Endodermal cell (in vitro differentiated cells): ENCODE results near the gene MT1G. TPM values are rescaled to one million over a fixed set of nuclear protein-coding genes. Genes with fewer than 3 reads are reported as not detected.
"Not testable (repeated sequence)": the region's sequence is repeated elsewhere in the genome, so short reads cannot be mapped to it uniquely, and the experiment has no call there.

ENCODE experiments used
- DNase-seq: peaks from one replicate; pipeline ENCODE4 v3.0.0-alpha.2; 2017
- H3K27ac ChIP-seq: 2 replicates; pipeline ENCODE4 v1.5.1; 2013; ENCODE audit warnings: mild to moderate bottlenecking, low read depth, low read length, moderate library complexity
- H3K27me3 ChIP-seq: 2 replicates; pipeline ENCODE4 v1.6.1; 2013; ENCODE audit warnings: mild to moderate bottlenecking, low read length, moderate library complexity; ENCODE audit not compliant: insufficient read depth, control insufficient read depth, poor library complexity, severe bottlenecking
- H3K36me3 ChIP-seq: 2 replicates; pipeline ENCODE4 v1.7.0; 2013; ENCODE audit warnings: mild to moderate bottlenecking, low read length, moderate library complexity; ENCODE audit not compliant: control insufficient read depth, insufficient read depth
- H3K4me1 ChIP-seq: one replicate; pipeline ENCODE4 v1.7.0; 2013; ENCODE audit warnings: low read length; ENCODE audit not compliant: control insufficient read depth, insufficient read depth
- H3K4me3 ChIP-seq: 2 replicates; pipeline ENCODE4 v1.5.1; 2013; ENCODE audit warnings: mild to moderate bottlenecking, low read length, moderate library complexity
- H3K9ac ChIP-seq: 2 replicates; pipeline ENCODE4 v1.6.1; 2013; ENCODE audit warnings: mild to moderate bottlenecking, low read length, moderate library complexity; ENCODE audit not compliant: poor library complexity, severe bottlenecking; ENCODE audit errors: extremely low read depth
- H3K9me3 ChIP-seq: 2 replicates; pipeline ENCODE4 v1.6.1; 2013; ENCODE audit warnings: mild to moderate bottlenecking, low read length, moderate library complexity; ENCODE audit not compliant: control insufficient read depth
- H3K27ac Mint-ChIP-seq: 2 replicates; pipeline ENCODE4 v1.8.0; 2020; ENCODE audit warnings: mixed read lengths
- H3K27me3 Mint-ChIP-seq: 2 replicates; pipeline ENCODE4 v1.8.0; 2021; ENCODE audit warnings: mild to moderate bottlenecking, mixed read lengths; ENCODE audit not compliant: insufficient read depth
- H3K36me3 Mint-ChIP-seq: 2 replicates; pipeline ENCODE4 v1.8.0; 2020; ENCODE audit warnings: low read depth, mixed read lengths
- H3K4me1 Mint-ChIP-seq: 2 replicates; pipeline ENCODE4 v1.8.0; 2020; ENCODE audit warnings: mixed read lengths
- H3K4me3 Mint-ChIP-seq: 2 replicates; pipeline ENCODE4 v1.8.0; 2020; ENCODE audit warnings: mild to moderate bottlenecking, moderate library complexity, mixed read lengths
- H3K9me3 Mint-ChIP-seq: 2 replicates; pipeline ENCODE4 v1.8.0; 2020; ENCODE audit warnings: mild to moderate bottlenecking, mixed read lengths
- WGBS, 2 experiments: methylation state at CpG; one replicate each; pipeline versions ENCODE4 v1.1.5 to v1.1.7; 2013; ENCODE audit warnings: missing lambda C conversion rate in 2 of 2, mixed read lengths in 1 of 2; ENCODE audit not compliant: insufficient coverage in 1 of 2, insufficient read length in 1 of 2; 5-methylcytosine and 5-hydroxymethylcytosine counted together
- total RNA-seq, 2 donors: library from RNA; stranded (reverse); fragmentation: NEBNext Ultra II Directional in 1 of 2; extraction: Animal tissue kit (Norgen Biotek cat#: 25700) in 1 of 2; gene quantifications; 2 replicates in 1 of 2; 3 replicates in 1 of 2; pipeline ENCODE4 v1.2.1, GENCODE V29; 2021
- TF ChIP-seq, protein P1 (sequence below): fragments of 200-600 bp; sonication (generic); conservative IDR thresholded peaks from 2 replicates; pipeline ENCODE4 v1.5.0; 2021; ENCODE audit warnings: antibody characterized with exemption, mild to moderate bottlenecking

Gene MT1G
- total RNA-seq, 2 donors from 2014 or later = 7.8 TPM; not detected in 1

DNA sequence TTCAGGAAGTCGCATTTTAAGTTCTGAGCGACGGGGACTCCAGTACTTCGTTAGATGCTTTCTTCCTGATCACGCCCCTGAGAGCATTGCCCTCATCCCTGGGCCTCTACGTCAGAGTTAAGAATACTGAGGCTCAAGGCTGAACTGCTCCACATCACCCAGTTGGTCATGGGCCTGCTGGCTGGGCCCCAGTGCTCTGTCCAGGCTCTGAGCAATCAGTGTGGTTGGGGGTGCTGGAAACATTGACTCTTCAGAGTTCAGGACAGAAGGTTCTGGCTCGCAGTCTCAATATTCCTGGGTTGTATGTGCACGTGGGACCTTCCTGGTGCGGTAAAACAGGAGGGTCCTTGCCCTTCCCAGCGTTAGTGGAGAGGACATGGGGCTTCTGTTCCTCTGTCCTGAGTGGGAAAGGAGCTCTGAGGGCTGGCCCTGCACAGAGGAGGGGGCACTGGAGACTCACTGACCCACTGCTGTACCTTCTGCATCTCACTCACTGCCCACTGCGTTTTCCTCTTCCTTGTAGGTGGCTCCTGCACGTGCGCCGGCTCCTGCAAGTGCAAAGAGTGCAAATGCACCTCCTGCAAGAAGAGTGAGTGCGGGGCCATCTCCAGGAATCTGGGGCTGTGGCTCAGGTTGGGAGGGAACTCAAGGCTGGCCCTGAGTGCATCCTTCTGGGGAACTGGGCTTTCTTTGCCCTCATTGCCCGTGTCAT is 41.8 kb downstream of the MT1G start:
- Histone ChIP-seq H3K27me3 (peaks cover 67% of the 10 kb centered on the region), H3K27ac (no peak overlapping the region), H3K4me1 (no peaks in the 10 kb centered on the region), H3K36me3 (no peaks in the 10 kb centered on the region), H3K9me3 (peaks cover 6% of the 10 kb centered on the region), H3K4me3 (no peak overlapping the region), H3K9ac (no peak overlapping the region)
- DNase-seq = peak; percentile 71
- Mint-ChIP-seq H3K9me3 (no peaks in the 10 kb centered on the region), H3K36me3 (no peaks in the 10 kb centered on the region), H3K4me3 (peak overlapping the region; percentile 65), H3K27ac (no peak overlapping the region), H3K4me1 (peaks cover 22% of the 10 kb centered on the region), H3K27me3 (peaks cover 83% of the 10 kb centered on the region)
- WGBS, 2 experiments = 46 to 47% methylated on average over 10 to 16 of the region's 16 CpGs
- TF ChIP-seq, protein P1, sequence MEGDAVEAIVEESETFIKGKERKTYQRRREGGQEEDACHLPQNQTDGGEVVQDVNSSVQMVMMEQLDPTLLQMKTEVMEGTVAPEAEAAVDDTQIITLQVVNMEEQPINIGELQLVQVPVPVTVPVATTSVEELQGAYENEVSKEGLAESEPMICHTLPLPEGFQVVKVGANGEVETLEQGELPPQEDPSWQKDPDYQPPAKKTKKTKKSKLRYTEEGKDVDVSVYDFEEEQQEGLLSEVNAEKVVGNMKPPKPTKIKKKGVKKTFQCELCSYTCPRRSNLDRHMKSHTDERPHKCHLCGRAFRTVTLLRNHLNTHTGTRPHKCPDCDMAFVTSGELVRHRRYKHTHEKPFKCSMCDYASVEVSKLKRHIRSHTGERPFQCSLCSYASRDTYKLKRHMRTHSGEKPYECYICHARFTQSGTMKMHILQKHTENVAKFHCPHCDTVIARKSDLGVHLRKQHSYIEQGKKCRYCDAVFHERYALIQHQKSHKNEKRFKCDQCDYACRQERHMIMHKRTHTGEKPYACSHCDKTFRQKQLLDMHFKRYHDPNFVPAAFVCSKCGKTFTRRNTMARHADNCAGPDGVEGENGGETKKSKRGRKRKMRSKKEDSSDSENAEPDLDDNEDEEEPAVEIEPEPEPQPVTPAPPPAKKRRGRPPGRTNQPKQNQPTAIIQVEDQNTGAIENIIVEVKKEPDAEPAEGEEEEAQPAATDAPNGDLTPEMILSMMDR = no peak

DNA sequence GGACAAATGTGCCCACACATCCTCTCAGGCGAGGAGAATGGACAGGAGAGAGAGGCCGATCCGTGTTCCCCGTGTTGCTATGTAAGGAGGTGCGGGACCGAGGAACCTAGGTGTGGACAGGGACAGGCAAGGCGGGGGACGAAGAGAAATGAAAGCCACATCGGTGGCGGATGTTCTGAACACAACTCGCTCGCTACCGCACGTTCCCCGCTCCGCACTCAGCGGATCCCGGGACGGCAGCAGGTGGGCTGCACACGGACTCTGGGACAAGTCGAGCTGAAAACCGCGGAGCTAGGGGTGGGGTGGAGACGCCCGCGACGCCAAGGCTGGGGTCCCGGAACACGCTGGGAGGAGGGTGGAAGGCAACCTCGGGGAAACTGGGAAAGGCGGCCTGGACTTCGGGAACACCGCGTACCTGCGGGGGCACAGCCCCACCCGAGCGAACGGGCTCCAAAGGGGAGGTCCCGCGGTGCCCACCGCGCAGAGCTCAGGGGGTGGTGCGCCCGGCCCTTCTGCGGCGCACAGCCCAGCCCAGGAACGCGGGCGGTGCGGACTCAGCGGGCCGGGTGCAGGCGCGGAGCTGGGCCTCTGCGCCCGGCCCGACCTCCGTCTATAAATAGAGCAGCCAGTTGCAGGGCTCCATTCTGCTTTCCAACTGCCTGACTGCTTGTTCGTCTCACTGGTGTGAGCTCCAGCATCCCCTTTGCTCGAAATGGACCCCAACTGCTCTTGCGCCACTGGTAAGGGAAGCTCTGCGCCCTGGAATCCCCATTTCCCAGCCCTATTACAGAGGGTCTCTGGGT is 42.5 kb downstream of the MT1G start, which contains the start of gene MT1E:
MT1E (plus strand) TSS at position 642 of the 803 bp plus-strand sequence; CDS start at position 713, 71 bp downstream.
- Histone ChIP-seq H3K27ac (no peak within 1 kb of the TSS), H3K4me1 (no peaks in the 10 kb centered on the region), H3K4me3 (peak within 1 kb of the TSS; percentile 69), H3K36me3 (no peaks in the 10 kb centered on the region), H3K9ac (no peak within 1 kb of the TSS), H3K27me3 (peaks cover 62% of the 10 kb centered on the region), H3K9me3 (peaks cover 6% of the 10 kb centered on the region)
- H3K36me3 Mint-ChIP-seq = no peaks in the 10 kb centered on the region
- H3K9me3 Mint-ChIP-seq = no peaks in the 10 kb centered on the region
- H3K4me3 Mint-ChIP-seq = peak within 1 kb of the TSS; percentile 65
- H3K27me3 Mint-ChIP-seq = peaks cover 80% of the 10 kb centered on the region
- H3K4me1 Mint-ChIP-seq = peaks cover 25% of the 10 kb centered on the region
- 10 to 14% methylated on average over 25 to 62 of the region's 62 CpGs for WGBS, 2 experiments
- no peak within 1 kb of the TSS for H3K27ac Mint-ChIP-seq
- TF ChIP-seq, protein P1 = no peak
- DNase-seq = peak; percentile 78

DNA sequence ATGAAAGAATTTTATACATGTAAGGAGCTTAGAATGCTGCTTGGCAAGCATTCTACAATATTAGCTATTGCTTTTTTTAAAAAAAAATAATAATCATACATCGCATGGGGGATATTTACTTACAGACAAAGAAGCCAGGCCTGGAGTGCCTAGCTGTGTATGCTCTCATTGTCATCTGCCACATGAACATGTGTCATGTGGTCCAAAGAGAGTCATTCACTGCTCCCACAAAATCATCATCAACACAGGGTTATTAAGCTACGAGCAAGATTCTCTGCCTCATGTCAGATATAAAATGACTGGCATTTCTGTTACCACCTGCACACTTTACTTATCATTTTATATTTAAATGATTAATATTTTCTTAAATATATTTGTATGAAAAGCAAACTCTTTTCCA is 44.2 kb downstream of the MT1G start:
- Histone ChIP-seq H3K9ac (no peak overlapping the region), H3K4me3 (no peak overlapping the region), H3K36me3 (no peaks in the 10 kb centered on the region), H3K27me3 (peaks cover 59% of the 10 kb centered on the region), H3K9me3 (peaks cover 6% of the 10 kb centered on the region), H3K4me1 (no peaks in the 10 kb centered on the region), H3K27ac (no peak overlapping the region)
- no peak for DNase-seq
- Mint-ChIP-seq H3K4me1 (peaks cover 25% of the 10 kb centered on the region), H3K27me3 (peaks cover 80% of the 10 kb centered on the region), H3K9me3 (no peaks in the 10 kb centered on the region), H3K4me3 (no peak overlapping the region), H3K27ac (no peak overlapping the region), H3K36me3 (no peaks in the 10 kb centered on the region)
- WGBS, 2 experiments = 95 to 100% methylated on average over 2 of the region's 2 CpGs
- TF ChIP-seq, protein P1 = no peak

DNA sequence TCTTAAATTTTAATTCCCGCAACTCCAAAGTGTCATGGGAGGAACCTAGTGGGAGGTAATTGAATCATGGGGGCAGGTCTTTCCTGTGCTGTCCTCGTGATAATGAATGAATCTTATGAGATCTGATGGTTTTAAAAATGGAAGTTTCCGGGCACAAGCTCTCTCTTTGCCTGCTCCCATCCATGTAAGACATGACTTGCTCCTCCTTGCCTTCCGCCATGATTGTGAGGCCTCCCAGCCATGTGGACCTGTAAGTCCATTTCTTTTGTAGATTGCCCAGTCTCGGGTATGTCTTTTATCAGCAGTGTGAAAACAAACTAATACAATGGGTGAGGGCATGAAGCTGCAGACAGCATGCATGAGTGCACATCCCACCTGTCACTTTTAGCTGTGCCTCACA is 44.7 kb downstream of the MT1G start:
- not testable (repeated sequence) for DNase-seq, H3K4me3 ChIP-seq, H3K4me1 ChIP-seq, H3K9ac ChIP-seq, H3K4me3 Mint-ChIP-seq, H3K9me3 ChIP-seq, H3K36me3 Mint-ChIP-seq, H3K36me3 ChIP-seq, H3K27ac Mint-ChIP-seq, H3K27ac ChIP-seq, H3K9me3 Mint-ChIP-seq
- H3K27me3 Mint-ChIP-seq = peaks cover 80% of the 10 kb centered on the region
- WGBS, 2 experiments = 89 to 94% methylated on average over 2 to 5 of the region's 5 CpGs
- peaks cover 25% of the 10 kb centered on the region for H3K4me1 Mint-ChIP-seq
- peaks cover 59% of the 10 kb centered on the region for H3K27me3 ChIP-seq
